ENCODE data around the gene IL18BP.

GRCh38 chr11:72009156-72009555 is 10.4 kb downstream of the IL18BP start:
- TF ChIP-seq EZH2 (IDR thresholded peaks at IDR 0.05; ENCODE audit: borderline replicate concordance, low read length) = no peak
- no peak for TF ChIP-seq CTCF (conservative IDR thresholded peaks at IDR 0.05 in 1 of 2, IDR thresholded peaks at IDR 0.05 in 1 of 2; ENCODE audit: extremely low read depth in 1 of 2, insufficient read depth in 1 of 2, low read depth in 1 of 2, low read length in 2 of 2)

Data from mammary epithelial cell (primary cell).